HG02759 (cell line): ENCODE data around the gene MEG3.

Experiments used
- ATAC-seq: cut with Tn5 transposase; IDR thresholded peaks from one replicate; pipeline ENCODE4 v1.9.1; 2021; ENCODE audit warnings: mild to moderate bottlenecking, moderate library complexity; ENCODE audit not compliant: unreplicated experiment

Gene MEG3

GRCh38 chr14:100893228-100893601 lies 67.3 kb downstream of the MEG3 start:
- ATAC-seq, result no peak

- ATAC-seq, result no peak
Observed at GRCh38 chr14:100893760-100894159, 67.8 kb downstream of the MEG3 start.

GRCh38 chr14:100894416-100894815 lies 68.5 kb downstream of the MEG3 start:
- ATAC-seq, result no peak

GRCh38 chr14:100895411-100895810 lies 69.5 kb downstream of the MEG3 start:
- no peak for ATAC-seq

- ATAC-seq, result no peak
Observed at GRCh38 chr14:100896369-100897060, 70.6 kb downstream of the MEG3 start.

GRCh38 chr14:100898465-100898864 lies 72.5 kb downstream of the MEG3 start:
- no peak for ATAC-seq

GRCh38 chr14:100898935-100899883 lies 73.3 kb downstream of the MEG3 start:
- no peak for ATAC-seq

- ATAC-seq, result no peak
Observed at GRCh38 chr14:100899884-100900771, 74.2 kb downstream of the MEG3 start.

- ATAC-seq, result no peak
Observed at GRCh38 chr14:100900837-100901390, 75.0 kb downstream of the MEG3 start.

- no peak for ATAC-seq
Observed at GRCh38 chr14:100901391-100902183, 75.7 kb downstream of the MEG3 start.

GRCh38 chr14:100902295-100903133 lies 76.6 kb downstream of the MEG3 start:
- ATAC-seq, result no peak

- ATAC-seq, result no peak
Observed at GRCh38 chr14:100903134-100903468, 77.2 kb downstream of the MEG3 start.

GRCh38 chr14:100903672-100904185 lies 77.8 kb downstream of the MEG3 start, which contains the start of gene RTL1:
Gene RTL1 (minus strand): TSS chr14:100903722. CDS start chr14:100884788, 18,934 bp downstream.
- no peak for ATAC-seq

GRCh38 chr14:100904307-100905087 lies 78.6 kb downstream of the MEG3 start:
- ATAC-seq, result no peak

GRCh38 chr14:100905166-100905565 lies 79.2 kb downstream of the MEG3 start:
- no peak for ATAC-seq

- no peak for ATAC-seq
Observed at GRCh38 chr14:100906420-100906819, 80.5 kb downstream of the MEG3 start.

GRCh38 chr14:100907240-100907639 lies 81.3 kb downstream of the MEG3 start:
- no peak for ATAC-seq

- no peak for ATAC-seq
Observed at GRCh38 chr14:100909439-100909838, 83.5 kb downstream of the MEG3 start.
